AG10803 (cell line): ENCODE results near the gene CST7.

Experiments
- DNase-seq: peaks from one replicate; pipeline ENCODE4 v3.0.0; 2010; ENCODE audit warnings: low read depth
- H3K4me3 ChIP-seq: 2 replicates; pipeline ENCODE4 v1.5.1; 2011; ENCODE audit warnings: mild to moderate bottlenecking, low read length, control low read depth
- TF ChIP-seq, protein P1 (sequence below): conservative IDR thresholded peaks from 2 replicates; pipeline ENCODE4 v1.5.1; 2011; ENCODE audit warnings: mild to moderate bottlenecking, low read length, control low read depth, inconsistent platforms

The CST7 gene

DNA sequence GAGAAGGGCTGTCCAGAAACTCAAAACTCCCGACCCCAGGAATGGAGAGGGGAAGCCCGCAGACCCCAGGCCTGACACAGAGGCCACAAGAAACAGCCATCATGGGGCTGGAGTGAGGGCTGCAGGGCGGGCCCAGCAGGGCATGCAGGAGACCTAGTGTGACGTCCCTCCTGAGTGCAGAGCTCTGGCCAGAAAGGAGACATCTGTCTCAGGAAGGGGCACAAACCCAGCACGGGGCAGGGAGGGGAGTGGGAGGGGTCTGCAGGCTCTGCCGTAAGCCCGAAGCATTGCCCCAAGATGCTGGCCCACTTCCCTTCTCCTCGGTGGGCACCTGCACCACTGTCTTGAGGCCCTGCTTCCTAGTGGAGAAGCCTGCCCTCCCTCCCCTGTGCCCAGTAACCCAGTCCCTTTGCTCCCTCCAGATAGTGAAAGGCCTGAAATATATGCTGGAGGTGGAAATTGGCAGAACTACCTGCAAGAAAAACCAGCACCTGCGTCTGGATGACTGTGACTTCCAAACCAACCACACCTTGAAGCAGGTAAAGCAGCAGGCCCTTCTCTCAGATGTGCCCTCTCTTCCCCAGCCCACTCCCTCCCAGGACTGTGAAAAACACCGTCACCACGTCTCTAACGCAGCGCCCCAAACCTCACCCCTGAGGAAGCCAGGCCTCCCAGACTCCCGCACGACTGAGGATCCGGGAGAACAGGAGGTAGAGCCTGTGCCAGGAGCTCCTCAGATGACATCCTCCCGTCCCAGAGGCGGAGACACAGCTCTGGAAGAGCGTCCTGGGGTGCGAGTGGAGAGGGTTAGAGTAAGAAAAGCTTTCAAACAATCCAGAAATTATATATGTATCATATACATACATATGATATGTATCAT, 9.7 kb downstream of the CST7 start:
- H3K4me3 ChIP-seq, result no peak overlapping the region
- no peak for DNase-seq
- TF ChIP-seq, protein P1, sequence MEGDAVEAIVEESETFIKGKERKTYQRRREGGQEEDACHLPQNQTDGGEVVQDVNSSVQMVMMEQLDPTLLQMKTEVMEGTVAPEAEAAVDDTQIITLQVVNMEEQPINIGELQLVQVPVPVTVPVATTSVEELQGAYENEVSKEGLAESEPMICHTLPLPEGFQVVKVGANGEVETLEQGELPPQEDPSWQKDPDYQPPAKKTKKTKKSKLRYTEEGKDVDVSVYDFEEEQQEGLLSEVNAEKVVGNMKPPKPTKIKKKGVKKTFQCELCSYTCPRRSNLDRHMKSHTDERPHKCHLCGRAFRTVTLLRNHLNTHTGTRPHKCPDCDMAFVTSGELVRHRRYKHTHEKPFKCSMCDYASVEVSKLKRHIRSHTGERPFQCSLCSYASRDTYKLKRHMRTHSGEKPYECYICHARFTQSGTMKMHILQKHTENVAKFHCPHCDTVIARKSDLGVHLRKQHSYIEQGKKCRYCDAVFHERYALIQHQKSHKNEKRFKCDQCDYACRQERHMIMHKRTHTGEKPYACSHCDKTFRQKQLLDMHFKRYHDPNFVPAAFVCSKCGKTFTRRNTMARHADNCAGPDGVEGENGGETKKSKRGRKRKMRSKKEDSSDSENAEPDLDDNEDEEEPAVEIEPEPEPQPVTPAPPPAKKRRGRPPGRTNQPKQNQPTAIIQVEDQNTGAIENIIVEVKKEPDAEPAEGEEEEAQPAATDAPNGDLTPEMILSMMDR, result no peak

DNA sequence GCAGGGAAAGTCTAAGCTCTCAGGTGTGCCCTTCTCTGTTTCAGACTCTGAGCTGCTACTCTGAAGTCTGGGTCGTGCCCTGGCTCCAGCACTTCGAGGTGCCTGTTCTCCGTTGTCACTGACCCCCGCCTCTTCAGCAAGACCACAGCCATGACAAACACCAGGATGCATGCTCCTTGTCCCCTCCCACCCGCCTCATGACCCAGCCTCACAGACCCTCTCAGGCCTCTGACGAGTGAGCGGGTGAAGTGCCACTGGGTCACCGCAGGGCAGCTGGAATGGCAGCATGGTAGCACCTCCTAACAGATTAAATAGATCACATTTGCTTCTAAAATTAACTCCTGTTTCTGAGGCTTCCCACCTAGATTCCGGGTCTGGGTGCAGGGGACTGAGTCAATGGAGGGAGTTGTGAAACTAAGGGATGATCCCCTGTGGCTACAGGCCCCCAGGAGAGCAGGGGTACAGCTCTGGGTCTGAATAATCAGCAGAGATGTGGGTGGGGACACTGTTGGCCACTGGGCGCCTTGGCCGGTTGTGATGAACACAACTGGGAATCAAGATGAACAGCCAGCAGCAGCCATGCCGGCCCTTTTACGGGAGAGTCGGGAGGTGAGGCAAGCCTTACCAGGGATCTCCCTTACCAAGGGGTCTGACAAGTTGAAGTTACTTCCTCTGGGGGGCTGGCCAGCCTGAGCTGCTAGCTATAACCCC, 10.7 kb downstream of the CST7 start:
- TF ChIP-seq, protein P1, result no peak
- no peak for DNase-seq
- no peak overlapping the region for H3K4me3 ChIP-seq

DNA sequence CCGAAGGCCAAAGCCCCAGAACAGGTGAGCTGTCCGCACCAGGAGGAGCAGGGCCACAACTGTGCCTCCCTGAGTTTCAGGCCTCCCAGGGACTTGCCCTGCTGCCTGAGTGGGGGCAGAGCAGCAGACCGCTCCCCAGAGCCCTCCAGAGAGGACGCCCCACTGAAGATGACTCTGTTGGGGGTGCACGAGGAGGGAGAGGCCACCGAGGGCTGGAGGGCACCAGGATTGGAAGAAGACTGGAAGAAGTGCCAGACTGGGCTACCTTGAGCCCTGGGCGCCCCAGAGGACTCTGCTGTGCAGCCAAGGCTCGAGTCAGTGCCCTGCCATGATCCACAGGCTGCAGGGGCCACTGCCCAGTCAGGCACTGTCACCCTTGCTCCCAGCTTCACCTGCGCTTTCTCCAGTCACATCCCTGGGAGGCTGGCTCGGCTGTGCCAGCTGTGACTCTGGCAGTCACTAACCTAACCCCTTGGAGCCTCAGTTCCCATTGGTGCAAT, 11.3 kb downstream of the CST7 start:
- H3K4me3 ChIP-seq, result no peak overlapping the region
- no peak for DNase-seq
- TF ChIP-seq, protein P1, result no peak

DNA sequence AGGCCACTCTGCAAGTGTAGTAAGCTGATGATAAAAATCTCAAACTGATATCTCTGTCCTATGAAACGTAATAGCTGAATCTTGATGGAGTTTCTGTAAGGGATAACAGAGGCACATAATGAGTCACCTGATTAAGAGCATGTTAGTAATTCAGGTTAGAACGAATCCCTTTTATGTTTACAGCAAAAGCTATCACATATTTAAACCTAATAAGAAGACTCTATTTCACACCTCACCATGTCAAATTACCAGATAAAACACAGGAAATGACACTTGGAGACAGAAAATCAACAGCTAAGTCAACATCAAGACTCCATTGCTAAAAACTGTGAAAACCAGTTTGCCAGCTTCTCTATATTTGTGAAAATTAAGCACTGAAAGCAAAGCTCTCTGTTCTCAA, 11.8 kb downstream of the CST7 start:
- TF ChIP-seq, protein P1, result no peak
- H3K4me3 ChIP-seq, result no peak overlapping the region
- no peak for DNase-seq

DNA sequence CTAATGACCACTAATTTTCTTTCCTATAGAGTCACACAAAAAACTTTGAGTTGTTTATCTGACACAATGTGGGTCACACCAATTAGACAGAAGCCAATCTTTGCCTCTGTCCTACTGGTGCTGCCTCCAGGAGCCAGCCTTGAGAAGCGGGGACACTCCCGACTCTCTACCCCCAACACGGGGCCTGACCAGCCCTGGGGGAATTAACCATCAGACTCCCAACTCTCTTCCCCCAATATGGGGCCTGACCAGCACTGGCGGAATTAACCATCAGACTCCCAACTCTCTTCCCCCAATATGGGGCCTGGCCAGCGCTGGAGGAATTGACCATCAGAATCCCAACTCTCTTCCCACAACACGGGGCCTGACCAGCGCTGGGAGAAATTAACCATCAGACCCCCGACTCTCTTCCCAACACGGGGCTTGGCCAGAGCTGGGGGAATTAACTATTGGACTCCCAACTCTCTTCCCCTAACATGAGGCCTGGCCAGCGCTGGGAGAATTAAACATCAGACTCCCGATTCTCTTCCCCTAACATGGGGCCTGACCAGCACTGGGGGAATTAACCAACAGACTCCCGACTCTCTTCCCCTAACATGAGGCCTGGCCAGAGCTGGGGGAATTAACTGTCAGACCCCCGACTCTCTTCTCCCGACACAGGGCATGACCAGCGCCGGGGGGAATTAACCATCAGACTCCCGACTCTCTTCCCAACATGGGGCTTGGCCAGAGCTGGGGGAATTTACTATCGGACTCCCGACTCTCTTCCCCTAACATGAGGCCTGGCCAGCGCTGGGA, 12.5 kb downstream of the CST7 start:
- no peak overlapping the region for H3K4me3 ChIP-seq
- TF ChIP-seq, protein P1, result no peak
- DNase-seq, result no peak

DNA sequence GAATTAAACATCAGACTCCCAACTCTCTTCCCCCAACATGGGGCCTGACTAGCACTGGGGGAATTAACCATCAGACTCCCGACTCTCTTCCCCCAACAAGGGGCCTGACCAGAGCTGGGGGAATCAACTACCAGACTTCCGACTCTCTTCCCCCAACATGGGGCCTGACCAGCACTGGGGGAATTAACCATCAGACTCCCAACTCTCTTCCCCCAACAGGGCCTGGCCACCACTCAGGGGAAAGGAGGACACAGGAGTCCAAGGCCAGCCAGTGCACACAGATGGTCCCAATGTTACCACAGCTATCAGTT, 13.1 kb downstream of the CST7 start:
- no peak overlapping the region for H3K4me3 ChIP-seq
- no peak for DNase-seq
- TF ChIP-seq, protein P1, result no peak
